ENCODE measurements around the gene SLC66A1. TPM values are rescaled to one million over a fixed set of nuclear protein-coding genes. Genes with fewer than 3 reads are reported as not detected.

Gene SLC66A1
- total RNA-seq, 1 experiment from 2014 or later = 11.6 TPM

- H3K27me3 ChIP-seq (ENCODE audit: low read length) = no peaks in the 10 kb centered on the region
- peaks cover 41% of the 10 kb centered on the region for H3K36me3 ChIP-seq (ENCODE audit: insufficient read depth, low read length)
- no peak overlapping the region for H2AFZ ChIP-seq (ENCODE audit: low read length)
- H4K20me1 ChIP-seq (ENCODE audit: insufficient read depth, low read depth, low read length) = peaks cover 8% of the 10 kb centered on the region
- no peak overlapping the region for H3K9ac ChIP-seq (ENCODE audit: low read length)
- H3K4me2 ChIP-seq (ENCODE audit: low read depth, low read length, poor library complexity, severe bottlenecking) = no peak overlapping the region
- no peak overlapping the region for H3K27ac ChIP-seq (ENCODE audit: low read length)
- H3K4me3 ChIP-seq (ENCODE audit: low read length) = no peak overlapping the region
- peaks cover 39% of the 10 kb centered on the region for H3K79me2 ChIP-seq (ENCODE audit: low read length)
- no peaks in the 10 kb centered on the region for H3K9me2 ChIP-seq (replicated peaks; ENCODE audit: insufficient read depth, low read length)
- H3K9me3 ChIP-seq (ENCODE audit: low read length) = no peaks in the 10 kb centered on the region
- H3K4me1 ChIP-seq (ENCODE audit: low read length) = peaks cover 27% of the 10 kb centered on the region
- DNase-seq = no peak
Observed at GRCh38 chr1:19309123-19309813, 2.9 kb upstream of the SLC66A1 start.

GRCh38 chr1:19310061-19310460 is 2.1 kb upstream of the SLC66A1 start:
- no peak for DNase-seq
- Histone ChIP-seq H3K4me1 (ENCODE audit: low read length) (peaks cover 35% of the 10 kb centered on the region), H3K36me3 (ENCODE audit: insufficient read depth, low read length) (peaks cover 34% of the 10 kb centered on the region), H2AFZ (ENCODE audit: low read length) (no peak overlapping the region), H3K9me3 (ENCODE audit: low read length) (no peaks in the 10 kb centered on the region), H3K79me2 (ENCODE audit: low read length) (peaks cover 39% of the 10 kb centered on the region), H4K20me1 (ENCODE audit: insufficient read depth, low read depth, low read length) (peaks cover 8% of the 10 kb centered on the region), H3K9me2 (replicated peaks; ENCODE audit: insufficient read depth, low read length) (no peaks in the 10 kb centered on the region), H3K4me2 (ENCODE audit: low read depth, low read length, poor library complexity, severe bottlenecking) (no peak overlapping the region), H3K27me3 (ENCODE audit: low read length) (no peaks in the 10 kb centered on the region), H3K27ac (ENCODE audit: low read length) (no peak overlapping the region), H3K9ac (ENCODE audit: low read length) (no peak overlapping the region), H3K4me3 (ENCODE audit: low read length) (no peak overlapping the region)

- H3K27me3 ChIP-seq (ENCODE audit: low read length) = no peaks in the 10 kb centered on the region
- H2AFZ ChIP-seq (ENCODE audit: low read length) = no peak overlapping the region
- no peaks in the 10 kb centered on the region for H3K9me2 ChIP-seq (replicated peaks; ENCODE audit: insufficient read depth, low read length)
- peak overlapping the region; percentile 90 for H3K4me2 ChIP-seq (ENCODE audit: low read depth, low read length, poor library complexity, severe bottlenecking)
- no peaks in the 10 kb centered on the region for H3K9me3 ChIP-seq (ENCODE audit: low read length)
- H3K4me3 ChIP-seq (ENCODE audit: low read length) = peak overlapping the region; percentile 79
- H3K9ac ChIP-seq (ENCODE audit: low read length) = peak overlapping the region; percentile 99
- DNase-seq = peak; percentile 47
- H4K20me1 ChIP-seq (ENCODE audit: insufficient read depth, low read depth, low read length) = peaks cover 8% of the 10 kb centered on the region
- H3K36me3 ChIP-seq (ENCODE audit: insufficient read depth, low read length) = peaks cover 26% of the 10 kb centered on the region
- H3K79me2 ChIP-seq (ENCODE audit: low read length) = peaks cover 39% of the 10 kb centered on the region
- peak overlapping the region; percentile 23; the same call in 1 of the 2 replicates for H3K27ac ChIP-seq (ENCODE audit: low read length)
- H3K4me1 ChIP-seq (ENCODE audit: low read length) = peaks cover 43% of the 10 kb centered on the region
Observed at GRCh38 chr1:19310720-19311502, 1.2 kb upstream of the SLC66A1 start.

- Histone ChIP-seq H3K4me2 (ENCODE audit: low read depth, low read length, poor library complexity, severe bottlenecking) (peak overlapping the region; percentile 90), H2AFZ (ENCODE audit: low read length) (peak overlapping the region; percentile 74; the same call in 1 of the 2 replicates), H3K4me1 (ENCODE audit: low read length) (peaks cover 49% of the 10 kb centered on the region), H3K36me3 (ENCODE audit: insufficient read depth, low read length) (peaks cover 20% of the 10 kb centered on the region), H3K4me3 (ENCODE audit: low read length) (peak overlapping the region; percentile 79), H3K79me2 (ENCODE audit: low read length) (peaks cover 39% of the 10 kb centered on the region), H3K9me2 (replicated peaks; ENCODE audit: insufficient read depth, low read length) (no peaks in the 10 kb centered on the region), H3K27ac (ENCODE audit: low read length) (peak overlapping the region; percentile 60), H3K9me3 (ENCODE audit: low read length) (no peaks in the 10 kb centered on the region), H3K9ac (ENCODE audit: low read length) (peak overlapping the region; percentile 99), H4K20me1 (ENCODE audit: insufficient read depth, low read depth, low read length) (peaks cover 8% of the 10 kb centered on the region), H3K27me3 (ENCODE audit: low read length) (no peaks in the 10 kb centered on the region)
- DNase-seq = peak; percentile 84
Observed at GRCh38 chr1:19311503-19311930, 609 bp upstream of the SLC66A1 start.

GRCh38 chr1:19312782-19313635 is 883 bp downstream of the SLC66A1 start:
- Histone ChIP-seq H3K4me2 (ENCODE audit: low read depth, low read length, poor library complexity, severe bottlenecking) (peak overlapping the region; percentile 90), H3K9me2 (replicated peaks; ENCODE audit: insufficient read depth, low read length) (no peaks in the 10 kb centered on the region), H4K20me1 (ENCODE audit: insufficient read depth, low read depth, low read length) (peaks cover 8% of the 10 kb centered on the region), H3K36me3 (ENCODE audit: insufficient read depth, low read length) (peaks cover 10% of the 10 kb centered on the region), H3K27ac (ENCODE audit: low read length) (peak overlapping the region; percentile 76), H3K79me2 (ENCODE audit: low read length) (peaks cover 39% of the 10 kb centered on the region), H3K27me3 (ENCODE audit: low read length) (no peaks in the 10 kb centered on the region), H3K4me3 (ENCODE audit: low read length) (peak overlapping the region; percentile 79), H2AFZ (ENCODE audit: low read length) (peak overlapping the region; percentile 49), H3K9me3 (ENCODE audit: low read length) (no peaks in the 10 kb centered on the region), H3K4me1 (ENCODE audit: low read length) (peaks cover 51% of the 10 kb centered on the region), H3K9ac (ENCODE audit: low read length) (peak overlapping the region; percentile 86)
- peak; percentile 68 for DNase-seq

- Histone ChIP-seq H3K4me2 (ENCODE audit: low read depth, low read length, poor library complexity, severe bottlenecking) (peak overlapping the region; percentile 90), H3K27ac (ENCODE audit: low read length) (peak overlapping the region; percentile 76)
Observed at GRCh38 chr1:19313636-19313959, 1.5 kb downstream of the SLC66A1 start.

GRCh38 chr1:19313961-19314882 is 2.1 kb downstream of the SLC66A1 start:
- Histone ChIP-seq H3K79me2 (ENCODE audit: low read length) (peaks cover 32% of the 10 kb centered on the region), H3K36me3 (ENCODE audit: insufficient read depth, low read length) (0 out of 2 replicates have a peak, but pooled peaks cover 4% of the 10 kb centered on the region), H3K9me3 (ENCODE audit: low read length) (no peaks in the 10 kb centered on the region), H3K4me2 (ENCODE audit: low read depth, low read length, poor library complexity, severe bottlenecking) (peak overlapping the region; percentile 90), H3K4me3 (ENCODE audit: low read length) (peak overlapping the region; percentile 79; the same call in 1 of the 2 replicates), H2AFZ (ENCODE audit: low read length) (no peak overlapping the region), H3K27me3 (ENCODE audit: low read length) (no peaks in the 10 kb centered on the region), H3K9ac (ENCODE audit: low read length) (peak overlapping the region; percentile 86), H3K4me1 (ENCODE audit: low read length) (peaks cover 51% of the 10 kb centered on the region), H3K9me2 (replicated peaks; ENCODE audit: insufficient read depth, low read length) (no peaks in the 10 kb centered on the region), H3K27ac (ENCODE audit: low read length) (peak overlapping the region; percentile 76), H4K20me1 (ENCODE audit: insufficient read depth, low read depth, low read length) (peaks cover 5% of the 10 kb centered on the region; the same call in 1 of the 2 replicates)
- DNase-seq = peak; percentile 54

More at GRCh38 chr1:19313636-19313959, 1.5 kb downstream of the SLC66A1 start:
- peak overlapping the region; percentile 86 for H3K9ac ChIP-seq (ENCODE audit: low read length)
- H3K9me2 ChIP-seq (replicated peaks; ENCODE audit: insufficient read depth, low read length) = no peaks in the 10 kb centered on the region
- peak overlapping the region; percentile 79 for H3K4me3 ChIP-seq (ENCODE audit: low read length)
- H3K9me3 ChIP-seq (ENCODE audit: low read length) = no peaks in the 10 kb centered on the region
- peaks cover 51% of the 10 kb centered on the region for H3K4me1 ChIP-seq (ENCODE audit: low read length)
- H3K79me2 ChIP-seq (ENCODE audit: low read length) = peaks cover 38% of the 10 kb centered on the region
- no peak overlapping the region for H2AFZ ChIP-seq (ENCODE audit: low read length)
- no peaks in the 10 kb centered on the region for H3K27me3 ChIP-seq (ENCODE audit: low read length)
- H3K36me3 ChIP-seq (ENCODE audit: insufficient read depth, low read length) = peaks cover 4% of the 10 kb centered on the region
- no peak for DNase-seq
- H4K20me1 ChIP-seq (ENCODE audit: insufficient read depth, low read depth, low read length) = peaks cover 7% of the 10 kb centered on the region
